NCI-H128 (cell line): ENCODE results near the gene SGIP1.
A peak's percentile ranks its signal among the peaks of the same experiment; 100 is the strongest.
"Not testable (repeated sequence)": the region's sequence is repeated elsewhere in the genome, so short reads cannot be mapped to it uniquely, and the experiment has no call there.

Source experiments
- DNase-seq: peaks from one replicate; lab custom pipeline; 2025; ENCODE audit not compliant: unreplicated experiment; lab: John Stamatoyannopoulos, UW

SGIP1 gene

DNA sequence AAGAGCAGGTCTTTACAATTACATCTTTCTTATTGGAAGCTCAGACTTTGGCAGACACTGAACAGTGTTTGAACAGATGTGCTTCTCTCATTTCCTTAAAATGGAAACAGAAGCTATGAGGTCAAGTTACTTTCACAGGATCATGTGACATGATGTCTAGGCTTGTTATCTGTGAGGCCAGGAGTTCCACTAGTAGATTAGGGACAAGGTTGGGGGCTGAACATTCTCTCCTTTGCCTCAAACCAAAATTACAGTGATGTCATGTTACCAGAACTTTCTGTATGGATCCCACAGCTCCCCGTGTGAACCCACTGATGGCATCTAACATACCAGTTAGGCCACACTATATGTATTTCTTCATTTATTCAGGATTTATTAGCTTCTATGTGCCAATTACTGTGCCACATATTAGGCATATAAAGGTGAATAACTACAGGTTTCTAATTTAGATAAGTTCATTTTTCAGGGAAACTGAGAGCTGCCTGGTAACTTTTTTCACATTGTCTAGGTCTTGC is 224.3 kb downstream of the SGIP1 start:
- DNase-seq: no peak

DNA sequence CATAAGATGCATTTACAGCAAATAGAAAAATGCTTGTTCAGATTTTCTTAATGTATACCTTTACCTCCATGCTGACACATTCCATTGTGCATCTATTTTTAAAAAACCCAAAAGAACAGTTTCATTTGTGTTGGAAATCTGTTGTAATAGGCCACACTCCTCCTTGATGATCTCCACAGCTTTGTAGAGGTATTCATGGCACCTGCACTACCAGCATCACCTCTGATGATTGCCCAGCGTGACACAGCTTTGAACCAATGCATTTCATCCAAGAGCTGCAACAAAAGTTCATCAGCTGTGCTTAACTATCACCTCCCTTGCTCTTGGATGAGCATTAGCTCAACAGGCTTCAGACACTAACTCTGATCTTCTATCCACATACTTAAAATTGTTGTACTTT is 226.6 kb downstream of the SGIP1 start:
- no peak for DNase-seq

DNA sequence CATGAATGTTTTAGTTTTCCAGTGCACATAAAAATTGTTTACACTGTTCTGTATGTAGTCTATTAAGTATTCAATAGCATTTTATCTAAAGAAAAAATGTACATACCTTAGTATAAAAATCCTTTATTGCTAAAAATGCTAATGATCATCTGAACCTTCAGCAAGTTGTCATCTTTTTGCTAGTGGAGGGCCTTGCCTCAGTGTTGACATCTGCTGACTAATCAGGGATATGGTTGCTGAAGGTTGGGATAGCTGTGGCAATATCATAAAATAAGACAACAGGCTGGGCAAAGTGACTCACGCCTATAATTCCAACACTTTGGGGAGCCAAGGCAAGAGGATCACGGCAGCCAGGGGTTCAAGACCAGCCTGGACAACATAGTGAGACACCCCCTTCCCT is 227.3 kb downstream of the SGIP1 start:
- no peak for DNase-seq

DNA sequence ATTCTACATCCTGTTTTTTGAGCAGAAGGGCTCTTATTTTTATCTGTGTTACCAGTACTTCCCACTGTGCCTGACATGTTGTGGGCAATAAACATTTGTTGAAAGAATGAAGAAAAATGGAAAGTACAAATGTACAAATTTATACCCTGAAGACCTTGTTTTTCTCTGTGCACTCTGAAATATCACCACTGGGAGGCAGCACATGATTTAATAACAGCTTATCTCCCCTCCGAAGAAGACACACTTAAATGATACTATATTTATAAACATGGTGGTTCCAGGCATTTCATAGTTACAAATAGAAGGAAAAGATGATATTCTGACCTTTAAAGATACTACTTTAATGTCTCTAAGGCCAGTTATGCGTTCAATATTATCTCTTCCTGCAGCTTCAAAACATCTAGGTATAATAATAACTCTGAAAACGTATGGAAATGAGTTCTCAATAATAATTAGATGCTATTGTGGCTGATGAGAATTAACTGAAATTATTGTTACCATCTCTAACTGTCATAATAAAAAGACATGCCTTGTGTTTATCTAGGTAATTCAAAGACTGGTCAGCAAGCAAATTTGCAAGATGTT is 231.1 kb downstream of the SGIP1 start:
- DNase-seq: no peak

DNA sequence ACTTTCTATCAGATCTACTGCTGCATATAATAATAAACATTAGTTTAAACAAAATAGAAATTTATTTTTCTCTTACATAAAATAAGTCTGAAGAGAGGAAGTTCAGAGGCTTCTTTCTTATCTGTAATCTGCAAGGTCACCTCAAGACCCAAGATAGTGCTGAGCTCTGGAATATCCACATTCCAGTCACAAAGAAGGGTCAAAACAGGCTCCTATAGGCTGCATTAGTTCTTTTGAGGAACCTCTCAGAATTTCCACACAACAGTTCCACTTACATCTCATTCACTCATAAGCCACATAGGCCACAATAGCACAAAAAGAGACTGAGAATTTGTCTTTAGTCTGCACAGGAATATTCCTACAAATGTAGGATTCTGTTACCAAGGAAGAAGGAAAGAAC is 233.7 kb downstream of the SGIP1 start:
- DNase-seq: no peak

DNA sequence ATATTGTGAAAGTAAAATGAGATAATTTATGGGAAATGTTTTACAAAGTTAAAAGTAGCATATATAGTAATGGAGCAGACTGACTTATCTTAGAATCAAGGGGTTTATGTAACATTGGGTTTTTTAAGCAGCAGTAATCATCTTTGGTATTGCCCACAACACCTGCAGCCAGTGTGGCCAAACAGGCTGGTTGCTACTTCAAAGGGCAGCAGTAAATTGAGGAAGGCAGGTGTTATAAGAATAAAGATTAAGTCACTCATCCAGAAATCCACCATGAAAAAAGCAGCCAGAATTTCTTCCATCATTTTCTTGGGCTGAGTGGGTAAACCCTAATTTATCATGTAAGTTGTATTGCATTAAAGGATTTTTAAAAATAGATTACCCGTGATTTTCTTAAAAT is 235.0 kb downstream of the SGIP1 start:
- DNase-seq: no peak

DNA sequence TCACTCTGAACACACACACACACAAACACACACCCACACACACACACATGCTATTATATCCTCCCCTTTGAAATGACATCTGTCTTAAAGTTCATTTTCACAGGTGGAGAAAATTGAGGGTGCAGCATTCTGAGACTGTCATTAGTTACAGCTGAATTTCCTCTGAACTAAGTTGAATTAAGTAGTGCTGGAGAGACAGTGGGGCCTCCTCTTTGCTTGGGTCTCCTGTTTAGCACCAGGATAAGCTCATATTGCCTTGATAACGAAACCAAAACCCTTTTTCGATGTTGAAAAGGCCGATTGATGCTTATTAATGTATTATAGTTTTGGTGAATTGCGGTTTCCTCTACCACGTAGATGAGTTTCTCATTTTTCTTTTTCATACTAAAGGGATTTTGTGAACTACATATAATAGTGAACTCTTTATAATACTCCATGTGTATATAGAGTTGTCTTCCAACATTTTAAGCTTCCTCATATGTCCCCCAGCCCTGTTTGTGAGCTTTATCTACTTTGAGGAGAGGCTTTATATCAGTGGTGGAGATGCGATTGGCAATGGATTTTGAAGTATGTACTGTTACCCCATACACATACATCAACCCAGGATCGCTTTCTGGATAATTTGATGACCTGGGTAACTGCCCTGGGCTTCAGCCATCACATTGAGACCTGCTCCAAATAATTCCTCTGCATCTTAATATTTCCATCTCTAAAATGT is 235.7 kb downstream of the SGIP1 start:
- DNase-seq: no peak

DNA sequence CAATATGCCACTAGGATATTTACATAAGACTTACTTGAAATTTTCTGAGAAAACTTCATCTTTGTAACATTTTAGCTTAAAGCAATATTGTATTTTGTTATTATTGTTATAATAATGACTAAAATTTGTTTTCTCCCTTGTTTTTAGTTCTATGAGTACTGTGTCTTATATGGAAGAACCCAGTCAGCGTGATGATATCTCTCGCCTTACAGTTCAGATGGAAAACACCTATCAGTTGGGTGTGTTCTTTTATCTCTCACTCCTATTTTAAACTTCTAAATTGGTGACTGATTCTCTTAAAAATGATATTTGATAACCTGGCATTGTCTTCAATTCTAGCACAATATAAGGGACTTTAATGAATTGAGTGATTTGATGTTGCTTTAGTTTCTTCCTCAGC is 236.3 kb downstream of the SGIP1 start:
- DNase-seq: no peak

DNA sequence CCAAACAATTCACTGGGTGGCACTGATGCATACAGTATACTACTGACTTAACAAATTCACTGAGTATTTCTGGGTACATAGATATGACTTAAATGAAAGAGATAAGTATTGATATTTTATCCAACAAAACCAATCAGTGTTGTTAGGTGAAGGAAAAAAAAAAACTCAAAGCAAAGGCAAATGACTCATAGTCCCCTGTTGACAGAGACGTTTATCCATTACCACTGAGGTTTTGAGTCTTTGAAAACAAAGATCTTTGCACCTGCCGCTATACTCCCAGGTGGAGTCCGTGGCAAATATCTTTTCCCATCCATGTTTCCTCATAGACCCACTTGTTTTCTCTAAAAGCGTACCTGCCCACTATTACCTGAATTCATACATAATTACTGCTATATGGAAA is 236.7 kb downstream of the SGIP1 start:
- DNase-seq: no peak

DNA sequence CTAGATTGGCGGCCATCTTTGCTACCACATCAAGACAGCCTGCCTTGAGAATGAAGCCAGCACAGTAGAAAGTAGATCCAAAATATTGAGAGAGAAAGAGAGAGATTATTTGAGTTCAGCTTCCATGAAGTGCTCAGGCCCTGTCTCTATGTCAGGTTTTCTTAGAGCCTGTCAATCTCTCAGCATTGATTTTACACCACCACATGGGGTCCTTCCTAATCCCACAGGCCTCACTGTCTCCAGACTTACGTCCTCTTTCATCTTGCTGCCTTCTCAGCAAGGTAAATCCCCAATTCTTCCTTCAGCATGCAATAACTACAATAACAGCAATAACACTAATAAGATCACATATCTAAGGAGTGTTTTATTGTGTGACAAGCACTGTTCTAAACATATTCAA is 239.3 kb downstream of the SGIP1 start:
- no peak for DNase-seq

DNA sequence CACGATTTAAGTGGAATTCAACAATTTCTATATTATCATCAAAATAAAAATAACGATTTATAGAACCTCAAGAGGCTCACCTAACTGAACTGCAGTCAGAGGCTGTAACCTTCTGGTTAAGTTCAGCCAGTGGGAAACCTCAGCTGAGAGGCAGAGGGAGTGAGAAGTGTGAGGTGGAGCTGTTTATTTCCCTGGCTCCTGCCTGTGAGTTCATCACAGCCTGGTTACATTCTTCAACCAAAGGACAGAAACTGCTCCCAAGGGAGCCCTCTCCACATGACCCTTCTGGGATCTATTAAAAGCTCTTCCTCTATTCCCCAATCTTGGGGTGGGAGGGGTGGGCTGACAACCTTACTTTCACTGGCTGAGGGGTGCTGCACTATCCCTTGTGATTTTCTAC is 240.5 kb downstream of the SGIP1 start:
- DNase-seq: no peak

DNA sequence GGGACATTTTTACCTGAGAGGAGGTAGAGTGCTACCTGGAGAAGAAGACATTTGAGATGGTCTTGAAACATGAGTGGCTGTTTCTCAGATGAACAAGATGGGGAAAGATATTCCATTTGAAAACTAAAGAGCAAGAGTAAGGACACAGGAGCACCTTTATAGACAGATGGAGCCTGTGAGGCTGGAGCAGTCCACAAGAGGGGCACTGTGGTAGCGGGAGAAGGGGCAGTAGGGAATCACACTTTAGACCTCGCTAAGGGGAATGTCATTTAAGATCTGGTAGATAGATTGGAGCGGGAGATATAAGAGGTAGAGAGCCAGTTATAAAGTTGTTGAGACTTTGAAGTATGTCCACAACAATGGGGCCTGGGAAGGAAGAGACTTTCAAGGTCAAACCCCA is 241.7 kb downstream of the SGIP1 start:
- DNase-seq: no peak

DNA sequence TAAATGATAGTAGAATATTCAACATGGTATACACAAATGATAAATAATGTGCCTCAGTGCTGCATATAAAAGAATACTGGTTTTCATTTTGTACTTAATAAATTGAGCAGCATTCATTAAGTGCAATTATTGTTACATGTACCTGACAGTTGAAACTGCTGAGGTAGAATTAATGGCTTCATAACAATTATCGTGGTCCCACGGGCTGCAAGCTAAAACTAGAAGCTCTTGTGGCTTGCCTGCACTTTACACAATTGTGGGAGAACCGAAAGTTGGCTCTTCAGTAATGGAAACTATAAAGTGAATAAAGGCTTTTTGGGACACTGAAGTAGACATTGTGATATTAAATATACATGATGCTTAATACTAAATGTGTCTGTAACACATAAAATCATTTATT is 243.9 kb downstream of the SGIP1 start:
- DNase-seq: peak; percentile 53

DNA sequence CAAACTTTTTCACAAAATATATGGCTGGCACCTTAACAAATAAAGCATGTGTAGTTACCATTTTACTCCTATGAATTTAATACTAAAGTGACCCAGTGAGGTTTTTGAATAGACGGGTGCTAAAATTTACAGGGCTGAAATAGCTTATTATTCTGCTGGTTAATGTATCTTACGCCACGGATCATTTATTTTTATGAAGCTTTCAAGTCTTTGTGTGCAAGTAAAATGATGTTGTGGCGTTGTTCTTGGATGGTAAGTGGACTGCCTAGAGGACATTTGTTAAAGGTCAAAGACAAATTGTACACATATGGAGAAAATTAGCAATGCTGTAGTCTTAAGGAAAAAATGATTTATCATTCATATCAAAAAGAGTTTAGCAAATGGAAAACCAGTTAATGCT is 244.3 kb downstream of the SGIP1 start:
- peak; percentile 52 for DNase-seq

DNA sequence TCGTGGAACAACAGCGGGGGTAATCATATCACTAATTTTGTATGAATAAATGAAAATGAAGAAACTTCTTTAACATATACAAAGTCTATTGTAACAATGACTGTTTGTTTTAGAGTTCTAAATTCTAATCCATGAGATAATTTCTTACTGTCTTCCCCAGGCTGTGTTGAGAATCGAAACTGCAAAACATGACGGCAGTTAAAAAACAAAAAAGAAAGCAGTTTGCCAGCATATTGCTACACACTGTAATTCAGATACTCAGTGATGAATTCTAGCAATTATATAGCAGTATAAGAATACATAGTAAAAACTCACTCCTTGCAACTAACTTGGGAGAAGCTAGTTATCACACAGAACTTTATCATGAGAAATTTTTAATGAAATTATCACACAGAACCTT is 245.0 kb downstream of the SGIP1 start:
- DNase-seq: no peak

DNA sequence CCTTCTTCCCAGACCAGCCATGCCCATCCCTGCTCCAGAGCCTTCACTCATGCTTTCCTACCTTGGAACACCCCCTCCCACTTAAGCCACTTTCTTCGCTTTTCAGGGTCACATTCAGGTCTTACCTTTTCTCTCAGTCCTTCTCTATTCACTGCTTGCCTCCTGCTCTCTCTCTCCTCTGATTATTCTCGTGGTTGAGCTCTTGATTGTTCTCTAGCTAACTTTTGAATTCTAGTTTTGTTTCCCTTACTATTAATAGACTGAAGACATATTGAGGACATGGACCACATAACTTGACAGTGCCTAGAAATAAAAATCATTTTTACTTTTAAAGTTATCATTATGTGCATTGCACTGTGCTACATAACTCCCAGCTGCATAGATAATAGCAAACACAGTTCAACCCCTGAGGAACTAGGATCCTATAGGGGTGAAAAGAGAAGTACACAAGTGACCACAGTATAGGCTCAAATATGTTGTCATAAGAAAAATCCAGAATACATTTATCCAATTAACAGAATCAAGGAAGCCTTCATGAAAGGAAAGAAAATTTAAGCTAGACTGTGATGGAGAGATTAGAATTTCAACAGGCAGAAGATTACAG is 245.6 kb downstream of the SGIP1 start:
- no peak for DNase-seq

DNA sequence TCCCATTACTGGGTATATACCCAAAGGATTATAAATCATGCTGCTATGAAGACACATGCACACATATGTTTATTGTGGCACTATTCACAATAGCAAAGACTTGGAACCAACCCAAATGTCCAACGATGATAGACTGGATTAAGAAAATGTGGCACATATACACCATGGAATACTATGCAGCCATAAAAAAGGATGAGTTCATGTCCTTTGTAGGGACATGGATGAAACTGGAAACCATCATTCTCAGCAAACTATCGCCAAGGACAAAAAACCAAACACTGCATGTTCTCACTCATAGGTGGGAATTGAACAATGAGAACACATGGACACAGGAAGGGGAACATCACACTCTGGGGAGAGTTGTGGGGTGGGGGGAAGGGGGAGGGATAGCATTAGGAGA is 251.8 kb downstream of the SGIP1 start:
- not testable (repeated sequence) for DNase-seq

DNA sequence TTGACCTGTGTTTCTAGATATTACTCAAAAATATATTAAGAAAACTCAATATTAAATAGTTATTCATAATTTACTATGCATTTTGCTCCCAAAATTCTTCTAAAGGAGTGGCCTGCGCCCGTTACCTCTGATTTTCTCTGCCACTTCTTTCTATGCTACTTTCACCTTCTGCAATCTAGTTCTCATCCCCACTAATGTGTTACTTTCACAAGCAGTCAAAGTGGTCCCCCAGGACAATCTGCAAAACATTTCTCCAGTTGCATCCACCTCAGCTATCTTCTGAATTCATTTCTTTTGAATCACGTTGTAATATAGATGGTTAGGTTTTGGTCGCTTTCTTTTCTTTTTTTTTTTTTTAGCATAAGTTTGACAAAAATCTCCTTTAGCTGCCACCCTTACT is 253.7 kb downstream of the SGIP1 start:
- no peak for DNase-seq

DNA sequence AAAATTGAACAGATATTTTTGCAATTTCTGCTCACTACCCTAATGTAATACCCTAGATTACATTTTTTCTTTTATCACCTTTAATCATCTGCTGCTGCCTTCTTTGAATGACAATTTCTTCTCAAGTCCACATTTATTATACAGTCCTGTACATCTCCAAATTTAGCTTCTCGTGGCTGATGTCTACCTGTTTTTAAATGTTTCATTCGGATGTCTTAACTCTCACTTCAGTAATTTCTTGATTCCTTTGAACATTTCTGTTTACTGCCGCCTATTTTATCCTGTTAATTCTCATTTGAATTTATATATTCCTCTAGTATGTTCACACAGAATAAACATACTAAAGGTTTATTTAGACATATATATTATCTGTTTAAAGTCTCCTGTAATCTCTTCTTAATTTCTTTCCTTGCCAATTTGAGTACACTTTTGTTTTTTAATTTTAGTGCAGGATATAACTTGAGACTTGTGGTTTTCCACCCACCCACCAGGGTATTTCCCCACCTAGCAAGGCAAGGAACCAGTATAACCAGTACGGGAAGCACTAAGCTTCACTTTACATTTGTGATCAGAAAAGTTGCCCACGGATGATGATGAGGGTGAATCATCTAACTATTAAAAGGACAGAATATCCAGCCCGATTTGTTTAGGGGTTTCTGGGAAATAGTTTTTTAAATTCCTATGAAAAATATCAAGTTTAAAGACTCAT is 254.4 kb downstream of the SGIP1 start:
- DNase-seq: no peak

DNA sequence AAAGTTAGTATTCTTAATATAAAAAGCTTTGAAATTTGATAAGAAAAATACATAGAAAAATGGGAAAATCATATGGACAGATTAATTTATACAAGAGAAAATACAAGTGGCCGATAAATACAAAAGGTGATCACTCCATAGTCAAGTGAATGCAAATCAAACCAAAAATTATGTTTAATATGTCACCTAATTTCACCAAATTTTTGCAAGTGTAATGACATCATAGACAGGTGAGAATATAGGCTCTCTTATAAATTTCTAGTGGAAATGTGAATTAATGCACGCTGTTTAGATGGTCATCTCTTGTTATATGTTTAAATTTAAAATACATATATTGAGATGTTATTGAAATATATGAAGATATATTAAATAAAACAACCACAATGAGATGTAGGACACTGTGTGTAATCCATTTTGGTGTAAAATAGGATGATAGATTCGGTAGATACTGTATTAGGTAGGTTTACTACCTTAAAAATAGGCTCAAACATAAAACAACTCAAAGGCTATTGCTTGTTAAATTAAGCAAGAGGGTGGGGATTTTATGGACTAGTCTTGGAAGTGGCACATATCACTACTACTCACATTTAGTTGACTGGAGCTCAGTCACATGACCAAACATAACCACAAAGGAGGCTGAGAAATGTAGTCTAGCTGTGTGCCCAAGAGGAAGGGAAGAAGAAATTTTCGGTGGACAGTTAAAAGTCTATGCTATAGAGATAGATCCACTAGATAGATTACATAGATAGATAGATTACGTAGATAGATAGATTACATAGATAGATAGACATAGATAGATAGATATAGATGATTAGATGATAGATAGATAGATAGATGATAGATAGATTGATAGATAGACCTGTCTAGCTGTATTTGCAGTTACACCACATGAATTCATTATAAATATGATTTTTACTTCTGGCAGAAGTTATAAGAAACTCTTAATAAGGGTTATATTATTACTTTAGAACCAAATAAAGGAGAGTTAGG is 258.0 kb downstream of the SGIP1 start:
- no peak for DNase-seq

DNA sequence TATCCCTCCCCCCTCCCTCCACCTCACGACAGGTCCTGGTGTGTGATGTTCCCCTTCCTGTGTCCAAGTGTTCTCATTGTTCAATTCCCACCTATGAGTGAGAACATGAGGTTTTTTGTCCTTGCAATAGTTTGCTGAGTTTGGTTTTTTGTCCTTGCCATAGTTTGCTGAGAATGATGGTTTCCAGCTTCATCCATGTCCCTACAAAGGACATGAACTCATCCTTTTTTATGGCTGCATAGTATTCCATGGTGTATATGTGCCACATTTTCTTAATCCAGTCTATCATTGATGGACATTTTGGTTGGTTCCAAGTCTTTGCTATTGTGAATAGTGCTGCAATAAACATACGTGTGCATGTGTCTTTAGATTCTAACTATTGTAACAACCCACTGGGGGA is 261.9 kb downstream of the SGIP1 start:
- not testable (repeated sequence) for DNase-seq
